Stimulated activated CD4-positive, alpha-beta T cell treated with anti-CD3 and anti-CD28 coated beads, Interleukin-1b, Interleukin-23, amount 100 ng/mL, for 4 hours (primary cell): ENCODE results near the gene VWA8.
"Not testable (repeated sequence)": the region's sequence is repeated elsewhere in the genome, so short reads cannot be mapped to it uniquely, and the experiment has no call there.

Source experiments
- DNase-seq, 2 donors: peaks; one replicate each; pipeline ENCODE4 v3.0.0-alpha.2; 2020; ENCODE audit warnings: low read depth in 2 of 2

VWA8 gene

DNA sequence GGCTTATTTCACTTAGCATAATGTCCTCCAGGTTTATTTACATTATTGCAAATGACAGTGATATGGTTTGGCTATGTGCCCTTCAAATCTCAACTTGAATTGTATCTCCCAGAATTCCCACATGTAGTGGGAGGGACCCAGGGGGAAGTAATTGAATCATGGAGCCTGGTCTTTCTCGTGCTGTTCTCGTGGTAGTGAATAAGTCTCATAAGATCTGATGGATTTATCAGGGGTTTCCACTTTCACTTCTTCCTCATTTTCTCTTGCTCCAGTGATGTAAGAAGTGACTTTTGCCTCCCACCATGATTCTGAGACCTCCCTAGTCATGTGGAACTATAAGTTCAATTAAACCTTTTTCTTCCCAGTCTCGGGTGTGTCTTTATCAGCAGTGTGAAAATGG lies 109.6 kb downstream of the VWA8 start:
- DNase-seq: no peak

DNA sequence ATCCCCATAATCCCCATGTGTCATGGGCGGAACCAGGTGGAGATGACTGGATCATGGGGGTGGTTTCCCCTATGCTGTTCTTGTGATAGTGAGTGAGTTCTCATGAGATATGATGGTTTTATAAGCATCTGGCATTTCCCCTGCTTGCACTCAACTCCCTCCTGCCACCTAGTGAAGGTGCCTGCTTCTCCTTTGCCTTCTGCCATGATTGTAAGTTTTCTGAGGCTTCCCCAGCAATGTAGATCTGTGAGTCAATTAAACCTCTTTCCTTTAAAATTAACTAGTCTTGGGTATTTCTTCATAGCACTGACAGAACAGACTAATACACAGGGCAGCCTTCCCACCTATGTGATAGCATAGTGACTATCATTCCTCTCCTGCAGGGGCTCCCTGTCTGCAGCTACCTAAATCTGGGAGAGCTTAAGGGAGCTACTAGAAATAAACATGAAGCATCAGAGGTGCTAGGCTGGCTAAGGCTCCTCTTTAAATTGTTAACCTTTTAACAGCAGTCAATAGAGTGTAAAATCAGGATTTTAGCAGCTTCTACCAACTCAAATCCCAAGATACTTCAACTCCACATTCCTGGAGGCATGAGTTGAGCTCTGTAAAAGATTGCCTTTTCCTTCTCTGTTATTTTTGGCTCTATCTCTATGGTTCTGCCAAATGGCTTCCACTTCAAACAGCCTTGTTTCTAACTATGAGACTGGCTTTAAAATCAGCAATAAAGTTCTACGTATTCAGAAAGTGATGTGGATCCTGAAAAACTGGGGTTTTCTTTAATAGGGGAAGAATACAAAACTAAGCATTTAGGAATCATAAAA lies 112.3 kb downstream of the VWA8 start:
- no peak for DNase-seq

DNA sequence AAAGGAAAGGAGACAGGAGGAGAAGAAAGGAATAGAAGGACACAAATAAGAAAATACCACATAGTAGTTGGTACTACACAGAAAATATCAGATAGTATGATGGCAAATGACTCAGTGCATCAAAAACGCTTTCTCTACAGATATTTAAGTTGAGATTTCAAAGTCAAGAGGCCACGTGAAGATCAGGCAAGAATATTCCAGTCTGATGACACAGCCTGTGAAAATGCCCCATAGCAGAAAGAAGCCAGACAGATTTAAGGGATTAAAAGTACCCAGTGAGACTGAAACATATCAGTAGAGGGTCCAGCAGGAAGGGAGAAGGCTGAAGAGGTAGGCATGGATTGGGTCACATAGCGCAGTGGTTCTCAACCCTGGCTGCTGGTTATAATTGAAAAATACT lies 113.7 kb downstream of the VWA8 start:
- DNase-seq: no peak

DNA sequence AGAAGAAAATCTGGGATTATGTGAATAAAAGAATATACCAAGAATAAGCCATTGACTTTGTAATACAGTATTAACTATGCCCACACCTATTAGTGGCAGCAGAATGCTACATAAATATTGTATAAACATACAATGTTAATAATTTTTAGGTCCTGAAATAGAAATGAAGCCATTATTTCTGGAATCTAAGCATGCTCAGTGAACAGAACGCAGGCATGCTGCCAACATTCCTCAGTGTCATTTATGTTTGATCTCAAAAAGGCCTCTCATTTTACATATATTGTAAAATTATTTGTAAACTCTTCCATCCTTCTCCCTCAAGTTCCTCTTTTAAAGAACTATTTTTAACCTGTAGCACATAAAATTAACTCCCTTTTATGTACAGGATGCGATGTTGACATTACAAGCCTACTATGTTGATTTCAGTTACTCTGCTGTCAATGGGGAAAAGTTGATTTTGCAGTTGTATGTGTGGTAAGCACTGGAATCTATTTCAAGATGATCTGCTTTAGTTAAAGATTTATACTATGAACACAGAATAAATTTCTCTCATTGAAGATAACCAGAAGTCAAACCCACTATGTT lies 118.8 kb downstream of the VWA8 start:
- no peak for DNase-seq

DNA sequence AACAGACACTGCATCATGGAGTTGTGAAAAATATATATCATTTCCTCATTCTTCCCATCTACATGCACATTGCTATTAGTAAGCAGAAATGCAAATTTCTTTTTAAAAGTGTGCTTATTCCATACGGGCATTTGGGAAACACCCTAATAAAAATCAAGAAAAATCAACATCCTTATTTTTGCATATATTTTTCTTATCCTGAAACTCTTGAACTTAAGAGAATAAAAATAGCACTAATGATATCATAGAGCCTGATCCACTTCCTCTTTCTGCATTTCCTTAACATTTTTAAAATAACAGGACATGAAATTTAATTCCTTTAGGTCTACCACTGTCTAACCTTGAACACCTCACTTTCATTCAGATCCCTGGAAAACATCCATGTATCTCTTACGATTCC lies 123.3 kb downstream of the VWA8 start:
- no peak for DNase-seq

DNA sequence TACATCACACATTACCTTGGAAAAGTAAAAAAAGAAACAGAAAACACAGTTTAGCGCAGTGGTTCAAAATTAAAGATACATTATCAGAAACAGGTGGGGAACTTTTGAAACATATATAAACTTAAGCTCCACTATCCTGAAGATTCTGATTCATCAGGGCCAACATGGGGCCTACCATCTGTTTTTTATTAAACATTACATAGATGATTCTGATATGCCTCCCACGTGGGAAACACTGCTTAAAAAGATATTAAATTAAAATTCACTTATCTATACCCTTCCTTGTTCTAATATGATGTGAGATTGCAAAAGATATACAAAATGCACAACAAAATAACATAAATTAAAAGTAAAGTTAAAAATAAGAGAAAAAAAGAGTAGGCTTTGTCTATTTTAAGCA lies 125.0 kb downstream of the VWA8 start:
- no peak for DNase-seq

DNA sequence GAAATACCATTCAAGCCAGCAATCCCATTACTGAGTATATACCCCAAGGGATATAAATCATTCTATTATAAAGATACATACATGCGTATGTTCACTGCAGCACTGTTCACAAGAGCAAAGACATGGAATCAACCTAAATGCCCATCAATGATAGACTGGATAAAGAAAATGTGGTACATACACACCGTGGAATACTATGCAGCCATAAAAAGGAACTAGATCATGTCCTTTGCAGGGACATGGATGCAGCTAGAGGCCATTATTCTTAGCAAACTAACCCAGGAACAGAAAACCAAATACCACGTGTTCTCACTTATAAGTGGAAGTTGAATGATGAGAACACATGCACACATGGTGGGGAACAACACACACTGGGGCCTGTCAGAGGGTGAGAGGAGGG lies 126.2 kb downstream of the VWA8 start:
- DNase-seq: not testable (repeated sequence)

DNA sequence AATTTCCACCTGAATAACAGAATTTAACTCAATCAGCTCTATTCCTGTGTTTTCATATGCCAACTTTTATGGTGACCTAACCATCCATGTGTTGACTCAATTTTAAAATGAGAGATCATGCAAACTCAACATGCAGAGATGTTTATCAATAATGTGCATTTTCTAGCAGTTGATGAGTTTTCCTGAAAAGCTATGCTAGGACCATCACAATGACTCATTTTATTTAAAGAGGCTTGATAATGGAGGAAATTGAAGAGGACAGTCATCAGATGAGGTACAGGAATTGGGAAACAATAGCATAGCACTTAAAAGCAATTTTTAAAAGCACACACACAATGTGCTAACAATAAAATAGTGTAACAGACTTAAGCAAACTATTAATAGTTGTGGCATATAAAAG lies 127.1 kb downstream of the VWA8 start:
- DNase-seq: no peak

DNA sequence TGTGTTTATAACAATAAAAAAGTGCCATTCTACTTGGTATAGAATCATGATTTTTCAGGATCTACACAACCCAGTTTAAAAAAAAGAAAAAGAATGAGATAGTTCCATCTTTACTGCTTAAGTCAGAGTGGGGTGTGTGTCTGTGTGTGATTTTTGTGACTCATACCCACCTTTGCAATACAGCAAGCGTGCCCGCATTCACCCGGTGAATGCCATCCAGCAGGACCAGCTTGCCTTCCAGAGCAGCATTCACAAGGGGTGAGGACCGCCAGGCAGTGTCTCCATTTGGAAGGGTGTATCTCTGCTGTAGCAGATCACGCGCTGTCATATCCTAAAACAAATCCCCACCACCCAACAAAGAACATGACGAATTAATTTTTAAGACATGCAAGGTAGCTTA lies 127.7 kb downstream of the VWA8 start:
- no peak for DNase-seq

DNA sequence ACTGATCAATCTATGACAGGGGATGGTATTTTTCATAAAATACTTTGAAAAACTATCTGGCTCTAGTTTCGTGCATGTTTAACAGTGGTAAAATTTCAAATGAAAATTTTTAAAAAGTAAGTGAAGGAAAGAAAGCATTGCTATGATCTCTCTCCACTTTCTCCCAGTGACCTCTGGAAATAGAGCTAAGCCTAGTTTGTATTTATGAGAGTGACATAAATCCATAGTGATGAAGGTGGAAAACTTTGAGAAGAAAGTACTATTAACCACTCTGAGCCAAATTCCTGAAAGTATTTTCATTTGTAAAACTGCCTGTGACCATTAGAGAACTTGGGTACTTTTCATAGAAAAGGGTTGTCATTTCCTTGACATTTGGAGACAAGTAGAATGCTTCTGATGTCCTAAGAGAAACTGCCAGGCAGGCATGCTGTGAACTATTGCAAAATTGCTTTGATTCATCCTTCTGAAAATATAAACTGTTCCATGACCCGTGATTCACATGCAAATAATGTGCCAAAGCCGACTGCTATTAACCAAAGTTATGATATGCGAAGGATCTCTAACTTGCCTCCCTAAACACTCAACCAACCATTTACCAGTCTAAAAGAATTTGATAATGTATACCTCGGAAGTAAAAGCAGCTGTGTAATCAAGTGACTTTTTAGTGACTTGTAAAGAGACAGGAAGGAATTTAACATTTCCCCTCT lies 133.2 kb downstream of the VWA8 start:
- no peak for DNase-seq

DNA sequence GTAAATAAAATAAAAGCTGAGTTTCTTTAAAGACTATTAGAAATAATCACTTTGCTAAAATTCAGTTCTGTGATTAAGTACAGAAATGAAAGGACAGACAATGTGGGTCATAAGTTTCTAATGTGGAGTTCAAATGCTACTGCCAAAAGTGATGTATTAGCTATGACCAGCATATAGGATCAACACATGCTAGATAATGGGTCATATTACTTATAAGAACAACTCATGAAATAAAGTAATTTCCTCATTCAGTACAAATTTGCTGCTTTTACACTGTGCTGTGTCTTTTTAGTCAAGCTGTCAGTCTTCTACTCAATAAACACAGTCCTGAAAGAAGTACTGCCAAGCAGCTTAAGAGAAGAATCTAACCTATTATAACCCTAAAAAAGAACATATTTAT lies 135.2 kb downstream of the VWA8 start:
- no peak for DNase-seq

DNA sequence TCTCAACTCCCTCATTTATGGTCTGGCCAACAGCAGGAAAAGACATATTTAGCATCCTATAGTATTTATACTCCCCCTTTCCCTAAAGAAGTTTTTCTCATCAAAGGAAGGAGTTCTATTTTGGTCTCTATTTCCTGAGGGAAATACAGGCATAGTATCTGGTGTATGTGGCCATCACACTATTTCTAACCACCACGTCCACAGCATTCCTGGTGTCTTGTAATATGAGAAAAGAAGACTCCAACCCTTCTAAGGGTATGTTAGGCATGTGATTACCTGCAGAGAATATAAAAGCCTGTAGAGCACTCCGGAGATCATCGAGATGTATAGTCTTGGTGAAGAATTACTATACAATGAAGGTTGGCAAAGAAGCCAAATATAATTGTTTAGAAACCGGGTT lies 137.4 kb downstream of the VWA8 start:
- no peak for DNase-seq

DNA sequence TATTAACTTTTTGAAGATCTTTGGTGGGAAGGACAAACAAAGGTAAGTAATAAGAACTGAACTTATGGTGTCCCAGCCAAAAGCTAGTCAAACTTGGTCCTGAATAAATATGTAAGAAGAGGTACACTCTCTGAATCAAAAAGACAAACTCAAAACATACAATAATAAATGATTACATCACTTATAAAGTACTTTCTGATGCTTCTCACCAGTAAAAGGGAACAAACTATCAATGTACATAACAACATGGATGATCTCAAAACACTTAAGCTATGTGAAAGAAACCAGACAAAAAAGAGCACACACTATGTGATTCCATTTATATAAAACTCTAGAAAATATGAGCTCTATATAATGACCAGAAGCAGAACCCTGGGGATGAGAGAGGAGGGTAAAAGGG lies 138.3 kb downstream of the VWA8 start:
- no peak for DNase-seq

DNA sequence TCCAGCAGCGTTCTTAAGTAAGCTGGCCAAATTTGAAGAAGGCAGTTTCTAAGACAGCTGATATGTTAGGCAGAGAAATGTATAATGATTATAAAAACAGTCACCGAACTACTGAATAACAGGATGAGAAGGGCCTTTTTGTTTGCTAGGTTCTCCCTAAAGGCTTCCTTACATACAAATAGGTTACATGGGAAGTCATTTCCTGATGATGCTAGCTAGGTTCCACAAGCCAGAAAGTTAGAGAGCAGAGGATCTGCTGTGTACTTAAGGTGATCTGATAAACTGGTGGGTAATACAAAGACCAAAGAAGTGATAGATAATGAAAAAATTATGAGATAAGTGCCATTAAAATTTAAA lies 139.7 kb downstream of the VWA8 start:
- no peak for DNase-seq

DNA sequence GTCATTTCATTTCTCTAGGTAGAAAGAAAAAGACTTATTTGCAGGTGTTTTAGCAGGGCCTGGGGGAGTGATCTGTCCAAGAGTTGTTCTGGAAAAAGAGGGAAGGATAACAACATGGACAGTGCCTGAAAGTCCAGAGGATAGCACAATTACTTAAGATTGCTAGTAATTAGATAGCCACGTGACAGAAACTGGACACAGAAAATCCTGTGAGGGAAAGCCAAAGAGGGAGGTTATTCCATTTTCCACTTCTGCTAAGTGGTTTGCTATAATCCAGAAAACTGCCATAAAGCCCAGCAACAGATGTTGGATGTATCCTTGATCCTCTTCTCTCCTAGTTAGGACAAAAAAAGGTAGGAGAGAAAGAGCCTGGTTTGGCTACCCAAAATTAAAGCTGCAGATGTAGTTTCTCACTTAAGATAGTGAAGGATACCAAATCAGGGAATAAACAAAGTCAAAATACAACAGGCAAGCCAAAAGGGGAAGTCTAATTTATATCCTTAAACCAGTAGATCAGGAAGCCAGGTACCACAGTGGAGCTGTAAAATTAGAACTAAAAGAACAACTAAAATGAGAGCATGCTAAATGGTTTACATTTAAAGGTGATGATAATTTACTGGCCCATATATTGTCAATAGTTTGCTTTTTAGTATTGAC lies 140.2 kb downstream of the VWA8 start:
- DNase-seq: no peak

DNA sequence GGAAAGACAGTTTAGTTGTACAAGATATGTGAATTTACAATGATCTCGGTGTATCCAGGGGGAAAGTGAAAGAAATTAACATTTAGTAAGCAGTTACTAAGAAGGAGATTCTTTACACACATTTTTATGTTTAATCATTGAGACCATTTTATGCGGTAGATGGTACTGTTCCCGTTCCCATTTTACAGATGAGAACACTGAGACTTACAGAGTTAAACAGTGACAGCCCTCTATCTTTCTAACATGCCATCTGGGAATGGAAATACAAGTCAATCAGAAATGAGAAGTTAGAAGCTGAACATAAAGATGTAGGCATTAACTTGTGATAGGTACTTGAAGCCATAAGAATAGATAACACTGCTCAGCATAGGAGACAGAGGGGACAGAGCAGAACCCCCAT lies 144.9 kb downstream of the VWA8 start:
- no peak for DNase-seq

DNA sequence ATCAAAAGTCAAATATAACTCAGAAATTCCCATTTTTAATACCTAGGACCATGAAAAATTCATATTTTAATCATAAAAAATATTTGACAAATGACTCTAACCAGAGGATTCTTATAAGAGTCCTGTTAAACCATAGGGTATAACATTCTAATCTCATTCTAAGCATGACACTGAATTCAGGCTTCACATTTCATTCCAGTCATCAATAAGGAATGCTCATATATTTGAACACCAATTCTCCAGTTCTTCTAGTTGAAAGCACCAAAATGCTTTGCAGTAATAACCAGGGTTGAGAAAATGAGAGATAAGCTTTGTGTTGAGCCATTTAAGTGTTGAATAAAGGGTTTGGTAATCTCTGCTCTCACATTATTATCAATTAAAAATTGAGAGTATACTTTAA lies 147.5 kb downstream of the VWA8 start:
- DNase-seq: no peak

DNA sequence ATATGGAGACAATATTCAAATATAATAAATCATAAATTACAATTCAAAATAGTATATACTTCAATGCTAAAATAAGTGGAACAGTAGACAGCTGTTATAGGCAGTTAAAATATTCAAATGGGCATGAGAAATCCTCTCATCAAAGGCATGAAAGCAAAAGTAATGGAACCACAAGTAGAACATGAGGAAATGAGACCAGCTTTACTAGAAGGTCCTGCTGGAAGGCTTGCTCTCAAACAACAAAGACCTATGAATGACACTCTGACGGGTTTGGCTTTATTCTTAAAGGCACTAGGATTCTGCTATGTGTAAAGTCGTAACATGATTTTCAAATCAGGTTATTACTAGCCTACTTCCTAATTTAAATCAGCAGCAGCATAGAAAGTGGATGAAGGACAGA lies 148.1 kb downstream of the VWA8 start:
- DNase-seq: no peak

DNA sequence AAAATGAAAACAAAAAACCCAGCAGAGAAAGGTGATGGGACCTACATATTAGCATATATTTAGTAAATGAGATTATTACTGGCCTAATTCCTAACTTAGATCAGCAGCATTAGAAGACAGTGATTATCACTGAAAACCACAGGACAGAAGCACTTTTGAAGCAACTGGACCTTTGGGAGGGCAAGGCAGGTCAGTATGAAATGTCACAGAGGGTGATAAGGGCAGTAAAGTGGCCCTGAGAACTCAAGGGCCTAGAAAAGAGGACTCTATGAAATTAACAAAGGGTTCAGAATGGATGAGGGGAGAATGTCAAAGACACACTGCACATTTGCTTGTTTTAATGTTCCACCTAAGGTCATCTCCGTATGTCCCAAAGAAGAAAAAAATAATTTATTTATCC lies 148.7 kb downstream of the VWA8 start:
- no peak for DNase-seq

DNA sequence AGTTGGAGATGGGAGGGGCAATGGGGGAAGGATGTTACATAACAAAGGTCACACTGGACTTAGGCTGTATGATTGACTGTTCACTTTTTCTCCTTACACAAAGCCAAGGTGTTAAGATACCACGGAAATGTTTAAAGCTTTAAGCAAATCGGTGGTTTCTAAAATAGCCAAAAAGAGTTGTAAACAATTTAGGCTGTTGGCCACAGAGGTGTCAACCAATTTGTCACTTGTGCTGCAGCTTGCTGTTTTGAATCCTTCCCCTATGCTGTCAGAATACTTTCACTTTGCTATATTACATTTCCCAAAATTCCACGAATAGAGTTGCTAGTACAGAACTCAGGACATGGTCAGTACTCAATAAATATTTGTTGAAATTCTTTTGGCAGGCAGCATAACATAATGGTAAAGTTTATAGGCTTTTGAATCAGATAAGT lies 149.3 kb downstream of the VWA8 start:
- no peak for DNase-seq

DNA sequence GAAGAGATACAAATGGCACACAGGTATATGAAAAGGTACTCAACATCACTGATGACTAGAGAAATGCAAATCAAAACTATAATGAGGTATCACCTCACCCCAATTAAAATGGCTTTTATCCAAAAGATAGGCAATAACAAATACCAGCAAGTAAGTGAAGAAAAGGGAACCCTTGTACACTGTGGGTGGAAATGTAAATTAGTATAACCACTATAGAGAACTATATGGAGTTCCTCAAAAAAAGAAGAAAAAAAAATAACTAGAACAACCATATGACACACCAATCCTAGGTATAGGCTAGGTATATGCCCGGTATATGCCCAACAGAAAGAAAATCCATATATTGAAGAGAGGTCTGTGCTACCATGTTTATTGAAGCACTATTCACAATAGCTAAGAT lies 150.9 kb downstream of the VWA8 start:
- no peak for DNase-seq

DNA sequence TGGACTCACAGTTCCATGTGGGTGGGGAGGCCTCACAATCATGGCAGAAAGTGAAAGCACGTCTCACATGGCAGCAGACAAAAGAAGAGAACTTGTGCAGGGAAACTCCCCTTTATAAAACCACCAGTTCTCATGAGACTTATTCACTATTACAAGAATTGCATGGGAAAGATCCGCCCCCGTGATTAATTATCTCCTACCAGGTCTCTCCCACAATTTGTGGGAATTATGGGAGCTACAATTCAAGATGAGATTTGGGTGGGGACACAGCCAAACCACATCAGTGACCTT lies 157.5 kb downstream of the VWA8 start:
- not testable (repeated sequence) for DNase-seq
